IPS-18c (cell line): Measurements from ENCODE around the gene GPC5.

Source experiments
- H3K4me3 ChIP-seq: 2 replicates; pipeline ENCODE4 v1.7.0; 2013; ENCODE audit warnings: low read depth, mild to moderate bottlenecking, low read length, moderate library complexity; ENCODE audit not compliant: insufficient read depth
- H3K9me3 ChIP-seq: one replicate; pipeline ENCODE4 v1.6.1; 2013; ENCODE audit warnings: mild to moderate bottlenecking, low read length, moderate library complexity; ENCODE audit not compliant: control insufficient read depth, insufficient read depth

The GPC5 gene

DNA sequence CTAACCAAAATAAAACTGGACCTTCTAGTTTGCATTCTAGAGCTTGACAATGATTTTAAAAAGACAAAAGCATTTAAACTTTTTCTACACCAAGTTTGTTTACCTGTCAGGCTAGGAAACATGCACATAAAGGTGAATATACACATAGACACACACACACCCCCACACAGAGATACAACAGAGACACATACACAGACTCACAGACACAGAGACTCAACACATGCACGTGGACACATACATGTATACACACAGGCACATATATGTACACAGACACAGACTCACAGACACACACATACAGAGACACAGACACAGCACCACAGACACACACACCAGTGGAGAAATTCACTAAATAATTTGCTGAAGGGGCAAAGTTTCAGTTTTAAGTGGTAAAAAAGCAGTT is 155.7 kb downstream of the GPC5 start:
- peaks cover 4% of the 10 kb centered on the region for H3K9me3 ChIP-seq
- no peak overlapping the region for H3K4me3 ChIP-seq

DNA sequence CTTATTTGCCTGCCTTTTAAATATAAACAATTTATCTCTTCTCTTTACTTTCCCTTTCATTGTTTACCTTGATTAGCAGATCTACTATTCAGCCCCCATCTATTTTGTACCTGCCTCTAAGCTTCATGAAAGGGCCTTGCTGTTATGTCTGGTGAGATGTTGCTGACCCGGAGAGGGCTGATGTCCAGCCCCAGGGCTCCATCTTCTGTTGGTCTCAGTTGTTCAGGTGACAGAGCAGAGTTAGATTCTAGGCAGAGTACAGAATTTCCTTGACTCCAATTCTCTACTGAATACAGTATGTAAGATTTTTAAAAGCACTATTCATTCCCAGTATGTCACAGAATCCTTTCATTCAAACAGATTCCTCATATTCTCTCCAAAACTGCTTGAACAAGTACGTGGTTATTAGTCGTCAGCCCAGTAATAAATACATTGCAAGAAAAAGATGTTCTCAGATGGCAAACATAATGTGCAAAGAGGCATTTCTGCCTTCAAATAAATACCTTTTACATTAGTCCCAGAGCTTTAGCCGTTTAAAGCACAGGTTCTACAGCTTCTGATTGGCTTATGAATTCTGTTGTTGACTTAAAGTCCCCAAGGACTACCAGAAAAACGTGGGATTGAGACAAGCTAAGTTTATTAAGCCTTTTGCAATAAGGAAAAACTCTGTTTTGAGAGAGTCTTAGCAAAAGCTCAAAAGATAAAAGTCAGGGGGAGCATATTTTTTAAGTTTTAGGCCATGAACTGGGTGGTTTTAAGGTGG is 159.1 kb downstream of the GPC5 start:
- Histone ChIP-seq H3K4me3 (no peak overlapping the region), H3K9me3 (peaks cover 4% of the 10 kb centered on the region)

GRCh38 chr13:91563799-91564198 is 165.4 kb downstream of the GPC5 start:
- Histone ChIP-seq H3K4me3 (no peak overlapping the region), H3K9me3 (no peaks in the 10 kb centered on the region)

GRCh38 chr13:91564396-91564795 is 166.0 kb downstream of the GPC5 start:
- Histone ChIP-seq H3K9me3 (no peaks in the 10 kb centered on the region), H3K4me3 (no peak overlapping the region)

DNA sequence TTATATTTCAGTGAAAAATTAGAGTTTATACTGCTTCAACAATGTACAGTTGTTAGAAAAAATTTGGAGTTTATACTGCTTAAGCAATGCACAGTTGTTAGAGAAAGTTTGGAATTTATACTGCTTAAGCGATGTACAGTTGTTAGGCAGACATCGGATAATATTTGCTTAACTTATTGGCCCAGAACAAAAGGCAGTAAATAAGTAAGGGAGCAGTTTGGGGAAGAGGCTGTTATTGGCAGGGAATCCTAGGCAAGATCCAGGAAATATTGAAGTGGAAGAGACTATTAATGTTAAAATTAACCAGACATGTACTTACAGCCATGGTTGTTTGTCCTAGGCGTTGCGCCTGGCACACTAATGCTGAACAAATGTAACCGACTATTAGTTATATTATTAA is 166.9 kb downstream of the GPC5 start:
- Histone ChIP-seq H3K9me3 (no peaks in the 10 kb centered on the region), H3K4me3 (no peak overlapping the region)

DNA sequence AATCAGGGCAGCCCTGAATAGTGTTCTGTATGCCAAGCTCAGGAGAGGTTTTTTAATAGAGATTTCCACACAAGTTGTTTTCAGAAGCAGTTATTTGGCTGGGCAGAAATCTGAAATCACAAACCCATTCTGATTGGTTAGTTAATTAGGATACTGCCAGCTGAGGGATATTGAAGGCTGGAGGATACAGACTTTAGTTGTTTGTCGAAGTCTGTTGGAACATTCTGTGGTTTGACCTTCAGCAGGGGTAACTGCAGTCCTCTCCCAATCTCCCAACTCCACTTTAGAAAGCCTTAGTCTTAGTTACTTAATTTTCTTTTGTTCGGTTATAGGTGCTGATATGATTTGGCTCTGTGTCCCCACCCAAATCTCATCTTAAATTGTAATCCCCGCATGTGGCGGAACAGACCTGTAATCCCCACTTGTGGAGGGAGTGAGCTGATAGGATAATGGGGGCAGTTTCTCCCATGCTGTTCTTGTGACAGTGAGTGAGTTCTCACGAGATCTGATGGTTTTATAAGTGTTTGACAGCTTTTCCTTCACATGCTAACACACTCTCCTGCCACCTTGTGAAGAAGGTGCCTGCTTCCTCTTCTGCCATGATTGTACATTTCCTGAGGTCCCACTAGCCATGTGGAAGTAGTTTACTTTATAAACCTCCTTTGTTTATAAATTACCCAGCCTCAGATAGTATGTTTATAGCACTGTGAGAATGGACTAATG is 169.2 kb downstream of the GPC5 start:
- no peaks in the 10 kb centered on the region for H3K9me3 ChIP-seq
- no peak overlapping the region for H3K4me3 ChIP-seq

- Histone ChIP-seq H3K9me3 (no peaks in the 10 kb centered on the region), H3K4me3 (no peak overlapping the region)
These were observed 173.3 kb downstream of the GPC5 start for GRCh38 chr13:91571681-91572080.

GRCh38 chr13:91572439-91572838 is 174.0 kb downstream of the GPC5 start:
- H3K9me3 ChIP-seq, result no peaks in the 10 kb centered on the region
- no peak overlapping the region for H3K4me3 ChIP-seq

DNA sequence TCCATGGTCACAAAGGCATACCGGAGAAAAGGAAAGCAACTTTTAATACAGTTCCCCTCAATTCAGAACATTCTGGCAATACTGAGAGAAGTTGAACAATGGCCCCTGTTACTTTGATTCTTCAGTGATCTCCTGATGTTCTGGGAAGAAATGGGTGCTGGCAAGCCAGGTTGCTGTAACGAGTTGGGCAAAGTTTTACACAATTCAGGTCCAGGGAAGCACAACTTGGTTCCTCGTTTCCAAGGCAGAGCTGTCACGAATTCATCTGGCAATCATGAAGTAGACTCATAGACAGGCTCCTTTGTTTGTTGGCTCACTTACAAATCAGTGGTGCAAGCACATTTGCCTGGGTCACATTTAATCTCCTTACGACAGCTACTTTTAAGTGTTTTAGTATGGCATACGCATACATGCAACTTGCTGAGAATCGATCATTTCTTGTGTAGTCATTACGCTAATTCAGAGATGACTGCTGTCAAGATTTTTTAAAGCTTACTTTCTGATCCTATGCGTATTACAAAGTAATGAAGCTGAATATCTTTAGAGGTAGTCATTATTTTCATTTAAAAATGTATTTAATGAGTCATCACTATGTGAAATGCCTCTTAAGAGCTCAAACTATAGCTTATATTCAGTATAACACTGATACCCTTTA is 174.7 kb downstream of the GPC5 start:
- H3K9me3 ChIP-seq, result no peaks in the 10 kb centered on the region
- no peak overlapping the region for H3K4me3 ChIP-seq

- no peak overlapping the region for H3K4me3 ChIP-seq
- H3K9me3 ChIP-seq, result no peaks in the 10 kb centered on the region
These were observed 176.3 kb downstream of the GPC5 start for GRCh38 chr13:91574766-91575165.

- no peaks in the 10 kb centered on the region for H3K9me3 ChIP-seq
- no peak overlapping the region for H3K4me3 ChIP-seq
These were observed 178.2 kb downstream of the GPC5 start for GRCh38 chr13:91576590-91576989.

- Histone ChIP-seq H3K4me3 (no peak overlapping the region), H3K9me3 (peaks cover 2% of the 10 kb centered on the region)
These were observed 180.9 kb downstream of the GPC5 start for GRCh38 chr13:91579320-91579719.

DNA sequence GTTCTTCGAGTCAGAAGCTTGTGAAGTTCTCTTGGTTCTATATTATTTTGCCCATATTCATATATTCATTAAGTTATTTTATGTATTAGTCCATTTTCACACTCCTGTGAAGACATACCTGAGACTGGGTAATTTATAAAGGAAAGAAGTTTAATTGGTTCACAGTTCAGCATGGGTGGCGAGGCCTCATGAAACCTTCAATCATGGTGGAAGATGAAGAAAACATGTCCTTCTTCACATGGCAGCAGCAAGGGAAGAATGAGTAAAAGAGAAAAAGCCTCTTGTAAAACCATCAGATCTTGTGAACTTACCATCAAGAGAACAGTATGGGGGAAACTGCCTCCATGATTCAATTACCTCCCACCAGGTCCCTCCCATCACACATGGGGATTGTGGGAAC is 182.3 kb downstream of the GPC5 start:
- H3K9me3 ChIP-seq, result peaks cover 2% of the 10 kb centered on the region
- no peak overlapping the region for H3K4me3 ChIP-seq

GRCh38 chr13:91586609-91587008 is 188.2 kb downstream of the GPC5 start:
- H3K4me3 ChIP-seq, result no peak overlapping the region
- H3K9me3 ChIP-seq, result peaks cover 6% of the 10 kb centered on the region

DNA sequence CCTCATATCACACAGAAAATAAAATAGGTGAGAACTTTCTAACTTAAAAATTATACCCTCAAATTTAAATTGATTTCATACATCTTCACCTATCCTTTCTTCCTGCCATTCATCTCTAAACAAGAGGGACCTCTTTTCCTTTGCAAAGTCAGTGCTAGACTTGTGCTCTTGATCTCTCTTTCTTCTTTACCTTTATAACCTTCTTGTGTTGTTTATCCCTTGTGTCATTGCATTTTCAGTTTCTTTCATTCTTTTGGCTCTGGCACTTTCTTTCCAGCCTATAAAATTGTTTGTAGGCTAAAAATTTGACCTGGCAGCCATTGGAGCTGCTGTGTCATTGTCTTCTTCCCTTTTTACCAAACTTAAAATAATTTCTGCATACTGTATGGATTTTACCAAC is 190.1 kb downstream of the GPC5 start:
- H3K9me3 ChIP-seq, result peaks cover 3% of the 10 kb centered on the region
- H3K4me3 ChIP-seq, result no peak overlapping the region

- Histone ChIP-seq H3K4me3 (no peak overlapping the region), H3K9me3 (peaks cover 3% of the 10 kb centered on the region)
These were observed 193.9 kb downstream of the GPC5 start for GRCh38 chr13:91592056-91593014.

GRCh38 chr13:91593456-91593855 is 195.0 kb downstream of the GPC5 start:
- Histone ChIP-seq H3K9me3 (peaks cover 3% of the 10 kb centered on the region), H3K4me3 (no peak overlapping the region)
